Measurements from ENCODE around the gene ITGA2. TPM values are rescaled to one million over a fixed set of nuclear protein-coding genes. Genes with fewer than 3 reads are reported as not detected.

The ITGA2 gene
- total RNA-seq, 1 experiment from 2014 or later: not detected

GRCh38 chr5:53039855-53040254, 50.7 kb downstream of the ITGA2 start:
- no peak for DNase-seq (ENCODE audit: low spot score)
- in situ Hi-C loops (cut with HindIII; ENCODE audit: low sequenced_read_pairs): no loop called here

- in situ Hi-C loops (cut with HindIII; ENCODE audit: low sequenced_read_pairs): no loop called here
- DNase-seq (ENCODE audit: low spot score): no peak
These were observed 52.0 kb downstream of the ITGA2 start for GRCh38 chr5:53041071-53041692.

GRCh38 chr5:53041740-53042139, 52.6 kb downstream of the ITGA2 start:
- no peak for DNase-seq (ENCODE audit: low spot score)
- in situ Hi-C loops (cut with HindIII; ENCODE audit: low sequenced_read_pairs): no loop called here

- in situ Hi-C loops (cut with HindIII; ENCODE audit: low sequenced_read_pairs): no loop called here
- no peak for DNase-seq (ENCODE audit: low spot score)
These were observed 56.1 kb downstream of the ITGA2 start for GRCh38 chr5:53045263-53045662.

- in situ Hi-C loops (cut with HindIII; ENCODE audit: low sequenced_read_pairs): no loop called here
- no peak for DNase-seq (ENCODE audit: low spot score)
These were observed 59.1 kb downstream of the ITGA2 start for GRCh38 chr5:53048248-53048647.

- in situ Hi-C loops (cut with HindIII; ENCODE audit: low sequenced_read_pairs): no loop called here
These were observed 63.3 kb downstream of the ITGA2 start for GRCh38 chr5:53052499-53052898.

GRCh38 chr5:53053364-53053763, 64.2 kb downstream of the ITGA2 start:
- DNase-seq (ENCODE audit: low spot score): no peak
- in situ Hi-C loops (cut with HindIII; ENCODE audit: low sequenced_read_pairs): no loop called here

More at GRCh38 chr5:53052499-53052898, 63.3 kb downstream of the ITGA2 start:
- DNase-seq (ENCODE audit: low spot score): no peak

GRCh38 chr5:53055365-53055764, 66.2 kb downstream of the ITGA2 start:
- no peak for DNase-seq (ENCODE audit: low spot score)
- in situ Hi-C loops (cut with HindIII; ENCODE audit: low sequenced_read_pairs): no loop called here

- DNase-seq (ENCODE audit: low spot score): no peak
- in situ Hi-C loops (cut with HindIII; ENCODE audit: low sequenced_read_pairs): no loop called here
These were observed 70.1 kb downstream of the ITGA2 start for GRCh38 chr5:53059281-53059680.

GRCh38 chr5:53063176-53063575, 74.0 kb downstream of the ITGA2 start:
- DNase-seq (ENCODE audit: low spot score): no peak
- in situ Hi-C loops (cut with HindIII; ENCODE audit: low sequenced_read_pairs): no loop called here

GRCh38 chr5:53063791-53064190, 74.6 kb downstream of the ITGA2 start:
- DNase-seq (ENCODE audit: low spot score): no peak
- in situ Hi-C loops (cut with HindIII; ENCODE audit: low sequenced_read_pairs): no loop called here

- no peak for DNase-seq (ENCODE audit: low spot score)
- in situ Hi-C loops (cut with HindIII; ENCODE audit: low sequenced_read_pairs): no loop called here
These were observed 76.9 kb downstream of the ITGA2 start for GRCh38 chr5:53066088-53066487.

- no peak for DNase-seq (ENCODE audit: low spot score)
- in situ Hi-C loops (cut with HindIII; ENCODE audit: low sequenced_read_pairs): no loop called here
These were observed 78.5 kb downstream of the ITGA2 start for GRCh38 chr5:53067641-53068040.

- in situ Hi-C loops (cut with HindIII; ENCODE audit: low sequenced_read_pairs): no loop called here
These were observed 79.2 kb downstream of the ITGA2 start for GRCh38 chr5:53068291-53068836.

GRCh38 chr5:53069626-53070025, 80.5 kb downstream of the ITGA2 start:
- in situ Hi-C loops (cut with HindIII; ENCODE audit: low sequenced_read_pairs): no loop called here
- DNase-seq (ENCODE audit: low spot score): peak; percentile 29

More at GRCh38 chr5:53068291-53068836, 79.2 kb downstream of the ITGA2 start:
- no peak for DNase-seq (ENCODE audit: low spot score)

GRCh38 chr5:53071298-53071697, 82.1 kb downstream of the ITGA2 start:
- no peak for DNase-seq (ENCODE audit: low spot score)
- in situ Hi-C loops (cut with HindIII; ENCODE audit: low sequenced_read_pairs): no loop called here

GRCh38 chr5:53071738-53072137, 82.6 kb downstream of the ITGA2 start:
- no peak for DNase-seq (ENCODE audit: low spot score)
- in situ Hi-C loops (cut with HindIII; ENCODE audit: low sequenced_read_pairs): no loop called here

- no peak for DNase-seq (ENCODE audit: low spot score)
- in situ Hi-C loops (cut with HindIII; ENCODE audit: low sequenced_read_pairs): no loop called here
These were observed 84.2 kb downstream of the ITGA2 start for GRCh38 chr5:53073348-53073747.

- in situ Hi-C loops (cut with HindIII; ENCODE audit: low sequenced_read_pairs): no loop called here
- no peak for DNase-seq (ENCODE audit: low spot score)
These were observed 86.9 kb downstream of the ITGA2 start for GRCh38 chr5:53076014-53076583.

GRCh38 chr5:53080271-53080670, 91.1 kb downstream of the ITGA2 start:
- DNase-seq (ENCODE audit: low spot score): no peak
- in situ Hi-C loops (cut with HindIII; ENCODE audit: low sequenced_read_pairs): no loop called here

- in situ Hi-C loops (cut with HindIII; ENCODE audit: low sequenced_read_pairs): no loop called here
- no peak for DNase-seq (ENCODE audit: low spot score)
These were observed 94.8 kb downstream of the ITGA2 start for GRCh38 chr5:53083927-53084326.

Data from G401 (cell line).